Activated T-helper 1 cell treated with anti-CD3 and anti-CD28 coated beads, Interleukin-2, amount 50 U/mL, for 16 hours (primary cell): ENCODE results near the gene KCNA5.

ENCODE experiments used
- DNase-seq, 2 donors: peaks; one replicate each; pipeline ENCODE4 v3.0.0-alpha.2; 2020; ENCODE audit warnings: low read depth in 1 of 2, low spot score in 1 of 2

KCNA5 gene

DNA sequence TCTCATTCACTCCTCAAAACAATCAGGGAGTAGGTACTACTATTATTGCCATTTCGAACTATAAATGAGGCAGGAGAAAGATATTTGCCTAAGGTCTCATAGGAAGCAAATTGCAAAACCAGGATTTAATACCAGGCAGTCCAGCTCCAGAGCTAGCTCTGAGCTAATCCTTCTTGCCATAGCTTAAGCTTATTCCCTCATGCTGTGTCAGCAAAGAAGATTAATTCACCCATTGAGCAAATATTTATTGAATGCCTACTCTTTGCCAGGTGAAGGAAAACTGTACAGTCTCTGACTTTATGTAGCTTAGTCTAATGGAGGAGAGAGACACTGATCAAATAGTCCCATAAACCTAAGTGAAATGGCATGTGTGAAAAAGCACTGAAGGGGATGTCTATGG, 19.5 kb downstream of the KCNA5 start:
- DNase-seq: no peak

DNA sequence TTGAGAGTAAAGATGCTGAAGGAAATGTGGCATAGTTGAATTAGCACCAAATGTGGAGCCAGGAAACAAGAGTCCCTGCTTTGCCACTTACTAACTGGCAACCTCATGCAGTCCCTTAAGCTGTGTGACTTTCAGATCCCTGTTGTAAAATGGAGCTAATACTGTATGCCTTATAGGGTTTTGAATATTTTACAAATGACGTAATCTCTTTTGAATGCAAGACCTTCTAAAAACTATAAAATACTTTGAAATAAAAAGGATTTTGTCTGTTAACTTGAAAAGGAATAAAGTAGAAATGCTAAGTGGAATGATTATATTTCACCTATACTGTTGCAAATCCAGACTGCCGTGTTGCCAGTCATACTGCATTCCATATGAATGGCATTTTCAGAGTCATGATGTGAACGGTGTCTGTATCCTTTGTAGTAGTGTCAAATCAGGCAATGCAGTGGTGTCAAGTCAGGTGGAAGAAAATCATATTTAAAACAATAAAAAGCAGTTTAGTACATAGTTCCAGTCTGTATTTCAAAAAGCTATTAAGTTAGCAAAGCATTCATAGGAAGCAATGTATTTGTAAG, 21.3 kb downstream of the KCNA5 start:
- DNase-seq: no peak

DNA sequence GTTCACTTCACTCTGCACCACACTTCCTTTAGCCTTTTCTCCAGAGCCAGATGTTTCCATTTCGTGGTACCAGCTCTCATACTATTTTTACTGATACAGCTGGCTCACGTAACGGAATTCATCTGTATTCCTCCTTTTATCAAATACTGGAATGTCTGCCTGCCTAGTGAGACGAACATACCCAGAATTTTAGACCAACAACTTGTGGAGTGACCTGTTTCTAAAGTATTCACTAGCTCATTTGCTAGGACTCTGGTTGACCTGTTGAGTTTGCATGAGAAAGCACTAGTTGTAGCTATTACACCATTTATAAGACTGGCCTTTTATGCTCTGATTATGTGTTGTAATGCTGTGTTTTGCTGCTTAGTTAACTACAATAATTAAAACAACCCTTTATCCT, 22.6 kb downstream of the KCNA5 start:
- DNase-seq: no peak

DNA sequence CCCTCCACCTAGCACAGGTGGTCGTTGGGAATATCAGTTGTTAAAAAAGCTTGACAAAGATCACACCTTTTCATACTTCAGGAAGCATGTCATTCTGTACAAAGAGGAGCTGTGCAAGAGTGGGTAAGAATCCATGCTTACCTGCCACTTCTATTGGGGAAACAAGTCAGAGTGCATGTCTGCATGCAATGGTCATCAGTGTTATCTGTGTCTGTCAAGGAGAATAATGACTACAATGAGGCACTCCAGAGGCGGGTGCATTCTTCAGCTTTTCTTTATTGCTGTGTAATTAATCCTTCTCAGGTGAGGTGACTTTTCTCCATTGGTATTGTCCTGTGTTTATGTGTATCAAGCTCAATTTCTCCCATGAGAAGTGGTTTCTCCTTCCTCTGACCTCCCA, 24.4 kb downstream of the KCNA5 start:
- DNase-seq: no peak

DNA sequence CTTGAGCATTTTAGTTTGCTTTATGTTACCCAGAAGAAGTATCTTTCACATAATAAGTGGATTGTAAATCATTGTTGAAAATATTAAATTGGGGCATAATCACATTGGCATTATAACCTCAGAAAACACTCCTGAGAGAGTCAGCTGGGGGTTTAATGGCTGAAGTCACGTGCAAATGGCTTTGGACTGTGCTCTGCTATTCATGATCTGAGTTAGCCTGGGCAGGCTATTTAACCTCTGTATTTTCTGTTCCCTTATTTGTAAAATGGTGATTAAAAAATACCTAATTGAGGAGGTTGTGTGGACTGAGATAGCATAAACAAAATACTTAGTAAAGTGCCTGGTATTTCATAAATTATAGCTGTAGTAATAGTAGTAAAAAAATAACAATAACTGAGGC, 24.9 kb downstream of the KCNA5 start:
- DNase-seq: no peak

DNA sequence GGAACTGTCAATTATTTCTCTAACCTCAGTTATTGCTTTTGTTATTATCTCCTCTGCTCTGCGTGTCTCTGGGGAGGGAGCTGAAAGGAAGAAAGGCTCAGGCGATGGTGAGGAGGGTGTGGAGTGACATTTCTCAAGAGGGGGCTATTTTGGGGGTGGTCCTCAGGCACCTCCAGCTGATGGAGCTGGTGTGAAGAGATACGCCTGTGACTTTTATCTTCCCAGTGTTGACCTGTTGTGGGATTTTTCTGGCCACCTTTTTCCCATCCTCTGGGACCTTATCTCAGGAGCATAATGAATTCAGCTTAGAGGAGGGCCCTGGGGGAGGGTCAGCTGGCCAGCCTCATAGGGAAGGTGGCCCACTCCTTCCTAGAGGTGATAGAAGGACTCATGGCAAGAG, 26.4 kb downstream of the KCNA5 start:
- DNase-seq: no peak

DNA sequence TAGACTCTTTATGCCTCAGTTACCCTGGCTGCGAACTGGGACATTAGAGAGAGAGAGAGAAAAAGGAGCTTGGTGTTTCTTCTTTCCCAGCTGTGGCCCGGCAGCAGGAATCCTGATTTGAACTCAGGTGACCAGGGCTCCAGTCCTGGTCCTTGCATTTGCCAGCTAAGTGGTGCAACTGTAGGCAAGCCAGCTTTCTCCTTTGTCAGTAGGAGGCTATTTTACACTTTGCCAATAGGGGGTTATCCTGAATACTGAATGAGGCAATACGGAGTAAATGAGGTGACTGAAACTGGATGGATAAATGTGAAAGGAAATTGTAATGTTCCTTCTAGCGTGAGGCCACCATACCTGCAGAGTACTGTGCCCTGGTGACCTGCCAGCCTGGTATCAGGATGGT, 27.8 kb downstream of the KCNA5 start:
- DNase-seq: no peak

DNA sequence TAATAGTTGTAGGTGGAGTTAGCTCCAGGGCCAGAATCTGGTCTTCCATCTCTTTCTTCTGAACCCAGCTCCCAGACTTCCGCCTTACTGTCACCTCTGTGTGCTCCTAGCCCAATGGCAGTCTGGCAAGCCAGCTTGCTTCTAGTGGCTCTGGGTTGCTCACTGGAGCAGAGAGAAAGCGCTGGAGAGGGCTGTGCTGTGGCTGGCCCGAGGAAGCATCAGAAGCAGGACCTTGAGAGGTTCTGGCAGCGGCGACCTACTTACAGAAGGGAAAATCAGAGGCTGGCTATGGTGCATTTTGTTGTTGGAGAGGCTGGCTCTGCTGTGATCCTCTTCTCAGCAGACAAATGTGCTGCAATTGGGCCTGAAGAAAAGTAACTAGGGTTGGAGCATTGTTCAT, 28.6 kb downstream of the KCNA5 start:
- no peak for DNase-seq

DNA sequence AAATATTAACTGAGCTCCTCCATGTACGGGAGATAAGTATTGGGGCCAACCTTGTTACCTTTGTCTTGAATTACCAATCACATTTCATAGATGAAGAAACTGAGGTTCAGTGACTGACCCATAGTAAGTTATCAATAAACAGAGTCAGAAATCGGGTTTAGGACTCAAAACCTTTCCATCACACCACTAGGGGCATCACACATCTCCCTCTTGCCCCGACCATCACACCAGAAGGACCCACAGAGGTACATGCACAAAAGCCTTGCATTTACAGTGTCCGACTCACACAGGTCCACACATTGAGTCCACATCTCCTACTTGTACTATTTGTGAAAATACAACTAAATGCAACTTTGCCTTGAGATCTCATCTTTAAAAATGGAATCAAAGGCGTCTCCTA, 29.4 kb downstream of the KCNA5 start:
- DNase-seq: no peak

DNA sequence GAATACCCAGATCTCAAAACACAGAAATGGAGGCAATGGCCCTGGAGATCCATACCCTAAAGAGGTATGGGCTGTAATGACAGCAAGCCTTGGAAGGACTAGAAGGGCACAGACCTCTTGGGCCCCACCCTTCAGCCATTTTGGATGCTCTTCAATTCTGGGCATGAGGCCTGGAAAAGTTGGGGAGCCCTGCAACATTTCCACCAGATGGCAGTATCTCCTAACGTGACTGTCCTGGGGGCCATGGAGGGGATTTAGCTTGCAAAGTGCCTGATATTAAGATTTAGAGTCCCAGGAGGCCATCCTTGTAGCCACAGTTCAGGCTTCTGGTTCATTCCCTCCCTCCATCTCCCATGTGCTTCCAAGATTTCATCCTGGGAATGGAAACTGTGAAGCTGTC, 30.2 kb downstream of the KCNA5 start:
- DNase-seq: no peak

DNA sequence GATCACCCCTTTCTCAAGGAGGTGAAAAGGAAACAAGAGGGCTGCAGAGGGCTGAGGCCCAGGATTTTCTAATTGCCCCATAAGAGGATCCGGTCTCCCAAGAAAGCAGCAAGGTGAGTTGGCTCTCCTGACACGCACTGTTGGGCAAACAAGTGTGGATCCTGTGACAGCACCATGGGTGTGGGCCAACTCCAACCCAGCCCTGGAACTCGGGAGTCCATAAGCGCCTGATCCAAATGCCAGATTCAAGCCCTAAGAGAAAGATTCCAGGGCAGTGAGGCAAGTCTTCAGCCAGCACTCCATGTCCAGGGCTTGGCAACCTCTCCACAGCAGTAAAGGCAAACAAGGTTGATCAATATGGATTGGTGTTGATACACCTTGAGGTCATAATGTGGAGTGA, 33.1 kb downstream of the KCNA5 start:
- DNase-seq: no peak

DNA sequence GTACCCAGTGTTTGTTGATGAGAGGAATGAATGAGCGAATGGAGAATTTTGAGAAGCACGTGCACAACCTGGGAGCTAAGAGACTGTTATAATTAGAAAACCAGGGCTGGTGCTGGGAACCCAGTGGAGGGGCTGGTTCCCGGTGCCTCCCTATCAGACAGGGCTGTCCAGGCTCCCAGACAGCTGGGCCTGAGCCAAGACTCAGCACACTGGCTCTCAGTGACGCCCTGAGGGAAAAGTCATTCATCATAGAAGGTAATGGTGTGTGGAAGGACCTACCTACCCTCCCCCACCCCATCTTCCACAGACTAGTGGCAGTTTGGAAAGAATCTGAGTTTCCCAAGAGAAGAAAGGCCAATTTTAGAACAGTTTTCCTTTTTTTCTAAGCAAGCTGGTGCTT, 34.7 kb downstream of the KCNA5 start:
- DNase-seq: no peak

DNA sequence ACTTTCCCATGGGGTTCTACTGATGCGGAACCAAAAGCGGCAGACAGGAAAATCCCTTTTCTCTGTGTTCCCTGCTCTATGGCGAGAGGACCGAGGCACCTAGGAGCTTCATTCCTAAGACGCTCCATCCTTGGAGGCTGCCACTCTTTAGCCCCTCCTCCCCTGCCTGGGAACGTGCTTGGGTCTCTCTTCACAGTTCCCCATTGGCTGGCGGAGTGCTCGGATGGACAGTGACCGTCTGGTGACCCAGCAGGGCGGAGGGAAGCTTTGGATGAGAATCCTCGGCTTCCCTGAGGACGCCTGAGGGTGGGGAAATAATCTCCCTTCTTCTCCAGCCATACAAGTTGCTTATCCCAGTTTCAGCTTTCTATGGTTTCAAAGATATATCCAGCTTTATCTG, 37.3 kb downstream of the KCNA5 start:
- no peak for DNase-seq

DNA sequence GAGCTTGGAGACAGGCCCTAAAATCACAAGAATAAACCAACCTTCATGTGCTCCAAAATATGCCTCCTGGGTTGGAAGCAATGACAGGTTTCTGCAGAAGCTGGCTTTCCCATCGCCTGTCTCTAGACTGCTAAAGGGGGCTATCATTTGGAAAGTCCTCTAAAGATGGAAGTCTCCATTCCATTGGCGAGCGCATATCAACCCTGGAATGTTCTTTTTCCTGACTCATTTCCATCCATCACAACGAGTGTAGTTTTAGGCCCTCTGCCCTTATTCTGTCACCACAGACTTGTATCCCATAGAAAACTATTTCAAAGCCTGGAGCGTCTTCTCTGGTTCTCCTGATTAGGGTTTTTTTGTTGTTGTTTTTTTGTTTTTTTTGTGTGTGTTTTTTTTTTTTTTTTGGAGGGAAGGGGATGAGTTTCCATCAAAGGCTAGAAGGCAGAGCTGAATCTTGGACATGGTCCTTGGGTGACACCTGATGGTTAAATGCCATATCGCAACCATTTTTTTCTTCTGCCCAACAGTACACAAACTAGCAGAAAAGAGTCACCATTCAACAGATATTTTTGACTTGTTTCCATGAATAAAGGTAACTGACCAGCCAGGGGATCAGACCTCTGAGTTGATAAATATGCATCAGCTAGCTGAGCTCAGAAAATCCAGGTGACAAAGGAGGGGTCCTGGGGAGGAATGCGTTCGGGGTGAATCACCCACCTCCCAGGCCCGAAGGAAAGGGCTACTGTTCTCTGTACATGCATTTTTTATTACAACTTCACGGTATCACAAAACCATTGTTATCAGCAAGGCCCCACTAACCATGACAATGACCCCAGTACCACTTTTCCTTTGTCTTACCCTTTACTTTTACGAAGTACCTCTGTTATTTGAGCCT, 40.5 kb downstream of the KCNA5 start:
- no peak for DNase-seq

DNA sequence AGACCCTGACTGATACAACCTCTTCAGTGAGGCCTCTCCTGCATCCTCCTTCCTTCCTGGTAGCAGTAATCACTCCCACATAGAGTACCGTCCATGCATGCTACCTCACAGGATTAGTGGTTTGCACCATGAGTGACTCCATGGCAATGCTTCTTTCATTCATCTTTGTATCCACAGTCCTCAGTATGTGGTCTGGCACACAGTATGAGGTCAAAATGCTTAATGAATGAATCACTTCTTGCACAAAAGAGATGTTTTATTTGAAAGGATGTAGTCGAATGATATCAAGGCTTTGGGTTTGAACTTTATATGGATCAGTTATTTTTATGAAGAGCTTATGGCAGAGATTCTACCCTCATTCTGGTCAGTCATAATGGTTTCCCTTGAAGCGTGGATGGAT, 42.2 kb downstream of the KCNA5 start:
- DNase-seq: no peak

DNA sequence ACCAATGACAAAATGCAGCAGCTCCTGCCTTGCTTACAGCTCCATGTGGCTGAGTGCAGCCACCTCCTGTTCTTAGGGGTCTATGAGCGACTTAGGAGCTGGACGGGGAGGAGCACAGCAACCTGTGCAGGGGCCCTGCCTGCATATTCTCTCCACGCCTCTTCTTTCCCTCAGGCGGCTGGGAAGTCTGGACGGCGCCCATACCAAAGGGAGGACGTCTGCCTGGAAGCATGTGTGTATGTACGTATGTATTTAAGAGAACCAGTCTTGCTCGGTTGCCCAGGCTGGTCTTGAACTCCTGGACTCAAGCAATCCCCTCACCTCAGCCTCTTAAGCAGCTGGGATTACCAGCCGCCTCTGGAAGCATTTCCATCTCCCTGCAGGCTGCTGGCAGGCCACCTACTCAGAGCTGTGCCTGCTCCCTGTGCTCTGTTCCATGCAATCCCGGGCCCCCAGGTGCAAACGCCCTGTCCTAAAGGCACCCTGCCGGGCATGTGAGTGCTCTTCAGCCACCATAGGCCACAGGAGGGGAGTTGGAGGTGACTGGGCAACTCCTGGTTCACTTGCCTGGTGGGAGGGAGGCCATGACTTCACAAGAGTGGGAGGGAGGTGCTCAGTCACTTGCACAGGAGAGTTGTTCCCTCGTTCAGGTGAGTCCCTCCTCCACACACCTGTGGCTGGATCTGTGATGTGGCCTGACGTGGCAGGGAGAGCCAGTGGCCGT, 44.3 kb downstream of the KCNA5 start:
- DNase-seq: no peak

DNA sequence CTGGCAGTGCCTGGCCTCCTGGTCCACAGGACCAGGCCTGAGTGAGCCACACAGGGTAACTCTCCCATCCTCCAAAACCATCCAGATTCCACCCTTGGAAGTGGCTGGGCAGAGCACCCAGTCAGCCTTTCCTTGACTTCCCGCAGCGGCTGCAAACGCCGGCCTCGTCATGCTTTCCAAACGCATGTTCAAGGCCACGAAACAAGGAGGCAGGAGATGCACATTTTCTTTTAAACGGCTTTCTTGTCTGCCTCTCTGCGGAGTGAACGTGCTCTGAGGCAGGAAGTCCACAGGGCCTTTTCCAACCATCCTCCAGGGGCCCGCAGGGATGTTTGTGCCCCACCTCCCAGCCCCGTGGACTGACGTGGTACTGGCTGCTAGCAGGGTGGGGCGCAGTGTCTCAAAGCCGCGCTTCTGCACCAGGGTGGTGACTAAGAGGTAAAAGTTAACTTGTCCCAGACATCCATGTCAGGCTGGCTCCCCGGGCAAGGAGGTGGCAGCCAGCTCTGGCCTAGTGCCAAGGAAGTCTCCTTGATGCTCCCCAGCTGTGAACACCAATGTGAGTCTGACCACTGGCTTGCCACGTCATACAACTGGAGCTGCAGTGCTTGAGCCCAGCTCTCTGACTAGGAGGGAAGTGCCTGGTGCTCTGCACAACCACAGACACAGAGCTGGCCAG, 45.0 kb downstream of the KCNA5 start:
- DNase-seq: no peak

DNA sequence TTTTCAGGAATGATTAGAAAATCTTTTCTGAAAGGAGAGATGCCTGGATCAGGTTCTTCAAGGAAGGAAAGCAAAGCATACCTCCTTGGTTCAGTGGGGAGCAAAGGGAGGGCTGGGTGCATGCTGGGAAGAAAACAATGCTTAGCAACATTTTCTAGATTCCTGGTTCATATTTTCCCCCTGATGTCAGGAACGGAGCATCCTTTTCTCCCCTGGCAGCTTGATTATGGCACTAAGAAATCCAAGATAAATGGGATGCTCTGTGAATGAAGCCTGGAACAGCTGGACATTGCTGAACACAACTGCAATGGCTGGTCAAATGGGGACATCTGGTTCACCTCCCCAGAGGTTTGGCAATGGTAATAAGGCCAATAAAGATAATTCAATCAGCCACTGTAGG, 50.9 kb downstream of the KCNA5 start:
- no peak for DNase-seq

DNA sequence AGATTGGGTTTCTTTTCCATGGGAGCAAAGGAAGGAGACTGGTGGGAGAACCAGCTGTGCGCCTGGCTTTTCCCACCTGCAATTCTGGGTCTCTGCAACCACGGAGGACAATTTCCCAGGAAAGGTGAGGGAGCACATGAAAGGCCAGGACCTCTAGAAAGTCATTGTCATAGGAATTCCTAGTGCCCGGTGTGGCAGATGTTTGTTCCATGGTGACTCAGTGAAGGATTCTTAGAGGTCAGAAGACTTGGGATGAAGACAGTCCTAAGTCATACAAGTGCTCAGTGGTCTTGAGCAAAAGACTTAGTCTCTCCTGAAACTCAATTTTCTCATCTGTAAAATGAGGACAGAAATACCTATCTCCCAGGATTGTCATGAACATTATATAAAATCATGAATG, 51.3 kb downstream of the KCNA5 start:
- DNase-seq: no peak
